ENCODE results near the gene CHTF18.

CHTF18 gene

DNA sequence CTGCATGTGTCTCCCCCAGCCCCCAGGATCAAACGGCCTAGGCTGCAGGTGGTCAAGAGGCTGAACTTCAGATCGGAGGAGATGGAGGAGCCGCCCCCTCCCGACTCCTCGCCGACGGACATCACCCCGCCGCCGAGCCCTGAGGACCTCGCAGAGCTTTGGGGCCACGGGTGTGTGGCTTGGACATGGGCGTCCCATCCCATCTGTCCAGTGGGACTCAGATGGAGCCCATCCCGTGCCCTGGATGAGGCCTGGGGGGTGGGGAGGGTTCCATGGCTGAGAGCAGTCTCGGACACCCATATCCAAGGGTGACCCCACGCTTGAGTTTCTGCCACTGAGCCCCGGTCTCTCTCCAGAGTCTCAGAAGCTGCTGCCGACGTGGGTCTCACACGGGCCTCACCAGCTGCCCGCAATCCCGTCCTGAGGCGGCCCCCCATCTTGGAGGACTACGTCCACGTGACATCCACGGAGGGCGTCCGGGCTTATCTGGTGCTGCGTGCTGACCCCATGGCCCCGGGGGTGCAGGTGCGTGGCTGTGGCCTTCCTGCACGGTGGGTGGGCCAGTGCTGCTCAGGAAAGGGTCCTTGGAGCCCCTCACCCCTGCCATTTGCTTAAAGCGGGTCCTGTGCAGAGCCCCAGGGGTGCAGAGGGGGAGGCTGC is 901 bp downstream of the CHTF18 start:
- H3K27ac ChIP-seq (ENCODE audit: extremely low read depth, low read depth, low read length) = peak overlapping the region; percentile 82
- POLR2A ChIA-PET = interaction anchor here (0.8 to 2.4 kb wide), 5 partner anchors 11 to 72 kb away, joined by 4 to 23 read pairs (median 13); partner anchors contain the start of genes CIAO3 and GNG13

DNA sequence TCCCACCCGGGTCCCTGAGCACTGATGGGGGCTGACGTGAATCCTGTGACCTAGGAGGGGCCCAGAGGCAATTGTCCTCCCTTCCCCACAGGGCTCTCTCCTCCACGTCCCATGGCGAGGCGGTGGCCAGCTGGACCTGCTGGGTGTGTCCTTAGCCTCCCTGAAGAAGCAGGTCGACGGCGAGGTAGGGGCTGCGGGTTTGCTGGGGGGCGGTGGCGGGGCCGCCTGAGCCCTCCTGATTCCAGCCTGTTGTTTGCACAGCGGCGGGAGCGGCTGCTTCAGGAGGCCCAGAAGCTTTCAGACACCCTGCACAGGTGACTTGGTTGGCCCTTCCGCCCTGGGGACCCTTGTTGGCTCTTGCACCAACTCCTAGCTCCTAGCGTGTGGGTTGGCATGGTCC is 1.7 kb downstream of the CHTF18 start:
- Histone ChIP-seq H3K27ac (ENCODE audit: extremely low read depth, low read depth, low read length) (no peak overlapping the region), H3K9me3 (ENCODE audit: control insufficient read depth, insufficient read depth, low read depth, low read length) (no peaks in the 10 kb centered on the region), H3K36me3 (ENCODE audit: control insufficient read depth in 2 of 2, insufficient read depth in 1 of 2, low read length in 2 of 2) (peaks cover 0 to 75% of the 10 kb centered on the region in 2 experiments; a peak in 1 of 3 replicates), H3K4me3 (ENCODE audit: low read depth, low read length) (no peak overlapping the region), H3K4me1 (ENCODE audit: control insufficient read depth, insufficient read depth, low read length) (no peaks in the 10 kb centered on the region)
- POLR2A ChIA-PET = interaction anchor here (0.5 kb wide), 1 partner anchor 41 kb away, joined by 3 read pairs; no protein-coding TSS in a partner anchor
- CTCF ChIA-PET = interaction anchor here (0.6 to 9.5 kb wide), 2 partner anchors 46 to 78 kb away, joined by 3 to 119 read pairs; no protein-coding TSS in a partner anchor
- no peak for TF ChIP-seq ZFP3 (tag by site-specific recombination; IDR thresholded peaks at IDR 0.05; ENCODE audit: low read depth)
- no peak for TF ChIP-seq ZNF555 (tag by site-specific recombination; conservative IDR thresholded peaks at IDR 0.05)
- TF ChIP-seq ZNF510 (tag by site-specific recombination; IDR thresholded peaks at IDR 0.05; ENCODE audit: insufficient replicate concordance) = no peak
- TF ChIP-seq ZNF426 (tag by site-specific recombination; IDR thresholded peaks at IDR 0.05) = no peak
- no peak for TF ChIP-seq ZNF19 (tag by site-specific recombination; IDR thresholded peaks at IDR 0.05; ENCODE audit: low read depth)
- no peak for TF ChIP-seq MYNN (tag by site-specific recombination; IDR thresholded peaks at IDR 0.05; ENCODE audit: borderline replicate concordance)
- TF ChIP-seq ZNF747 (tag by site-specific recombination; IDR thresholded peaks at IDR 0.05) = no peak
- no peak for TF ChIP-seq SALL2 (tag by site-specific recombination; IDR thresholded peaks at IDR 0.05; ENCODE audit: borderline replicate concordance)
- no peak for TF ChIP-seq ZNF529 (tag by site-specific recombination; IDR thresholded peaks at IDR 0.05; ENCODE audit: insufficient replicate concordance)
- TF ChIP-seq, protein P1, sequence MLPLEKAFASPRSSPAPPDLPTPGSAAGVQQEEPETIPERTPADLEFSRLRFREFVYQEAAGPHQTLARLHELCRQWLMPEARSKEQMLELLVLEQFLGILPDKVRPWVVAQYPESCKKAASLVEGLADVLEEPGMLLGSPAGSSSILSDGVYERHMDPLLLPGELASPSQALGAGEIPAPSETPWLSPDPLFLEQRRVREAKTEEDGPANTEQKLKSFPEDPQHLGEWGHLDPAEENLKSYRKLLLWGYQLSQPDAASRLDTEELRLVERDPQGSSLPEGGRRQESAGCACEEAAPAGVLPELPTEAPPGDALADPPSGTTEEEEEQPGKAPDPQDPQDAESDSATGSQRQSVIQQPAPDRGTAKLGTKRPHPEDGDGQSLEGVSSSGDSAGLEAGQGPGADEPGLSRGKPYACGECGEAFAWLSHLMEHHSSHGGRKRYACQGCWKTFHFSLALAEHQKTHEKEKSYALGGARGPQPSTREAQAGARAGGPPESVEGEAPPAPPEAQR (tag by site-specific recombination; IDR thresholded peaks at IDR 0.05) = no peak
- no peak for TF ChIP-seq ZNF266 (tag by site-specific recombination; IDR thresholded peaks at IDR 0.05; ENCODE audit: low read depth)
- TF ChIP-seq, protein P2, sequence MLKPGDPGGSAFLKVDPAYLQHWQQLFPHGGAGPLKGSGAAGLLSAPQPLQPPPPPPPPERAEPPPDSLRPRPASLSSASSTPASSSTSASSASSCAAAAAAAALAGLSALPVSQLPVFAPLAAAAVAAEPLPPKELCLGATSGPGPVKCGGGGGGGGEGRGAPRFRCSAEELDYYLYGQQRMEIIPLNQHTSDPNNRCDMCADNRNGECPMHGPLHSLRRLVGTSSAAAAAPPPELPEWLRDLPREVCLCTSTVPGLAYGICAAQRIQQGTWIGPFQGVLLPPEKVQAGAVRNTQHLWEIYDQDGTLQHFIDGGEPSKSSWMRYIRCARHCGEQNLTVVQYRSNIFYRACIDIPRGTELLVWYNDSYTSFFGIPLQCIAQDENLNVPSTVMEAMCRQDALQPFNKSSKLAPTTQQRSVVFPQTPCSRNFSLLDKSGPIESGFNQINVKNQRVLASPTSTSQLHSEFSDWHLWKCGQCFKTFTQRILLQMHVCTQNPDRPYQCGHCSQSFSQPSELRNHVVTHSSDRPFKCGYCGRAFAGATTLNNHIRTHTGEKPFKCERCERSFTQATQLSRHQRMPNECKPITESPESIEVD (tag by site-specific recombination; IDR thresholded peaks at IDR 0.05) = no peak
- no peak for TF ChIP-seq GFI1B (tag by site-specific recombination; IDR thresholded peaks at IDR 0.05)
- no peak for TF ChIP-seq ZNF777 (tag by site-specific recombination; IDR thresholded peaks at IDR 0.05; ENCODE audit: borderline replicate concordance)

More for the DNA sequence above, 901 bp downstream of the CHTF18 start:
- CTCF ChIA-PET = interaction anchor here (0.5 to 9.5 kb wide), 5 partner anchors 38 to 77 kb away, joined by 3 to 119 read pairs (median 7); partner anchors contain the start of gene ANTKMT
- H3K4me3 ChIP-seq (ENCODE audit: low read depth, low read length) = peak overlapping the region; percentile 83
- TF ChIP-seq, protein P3, sequence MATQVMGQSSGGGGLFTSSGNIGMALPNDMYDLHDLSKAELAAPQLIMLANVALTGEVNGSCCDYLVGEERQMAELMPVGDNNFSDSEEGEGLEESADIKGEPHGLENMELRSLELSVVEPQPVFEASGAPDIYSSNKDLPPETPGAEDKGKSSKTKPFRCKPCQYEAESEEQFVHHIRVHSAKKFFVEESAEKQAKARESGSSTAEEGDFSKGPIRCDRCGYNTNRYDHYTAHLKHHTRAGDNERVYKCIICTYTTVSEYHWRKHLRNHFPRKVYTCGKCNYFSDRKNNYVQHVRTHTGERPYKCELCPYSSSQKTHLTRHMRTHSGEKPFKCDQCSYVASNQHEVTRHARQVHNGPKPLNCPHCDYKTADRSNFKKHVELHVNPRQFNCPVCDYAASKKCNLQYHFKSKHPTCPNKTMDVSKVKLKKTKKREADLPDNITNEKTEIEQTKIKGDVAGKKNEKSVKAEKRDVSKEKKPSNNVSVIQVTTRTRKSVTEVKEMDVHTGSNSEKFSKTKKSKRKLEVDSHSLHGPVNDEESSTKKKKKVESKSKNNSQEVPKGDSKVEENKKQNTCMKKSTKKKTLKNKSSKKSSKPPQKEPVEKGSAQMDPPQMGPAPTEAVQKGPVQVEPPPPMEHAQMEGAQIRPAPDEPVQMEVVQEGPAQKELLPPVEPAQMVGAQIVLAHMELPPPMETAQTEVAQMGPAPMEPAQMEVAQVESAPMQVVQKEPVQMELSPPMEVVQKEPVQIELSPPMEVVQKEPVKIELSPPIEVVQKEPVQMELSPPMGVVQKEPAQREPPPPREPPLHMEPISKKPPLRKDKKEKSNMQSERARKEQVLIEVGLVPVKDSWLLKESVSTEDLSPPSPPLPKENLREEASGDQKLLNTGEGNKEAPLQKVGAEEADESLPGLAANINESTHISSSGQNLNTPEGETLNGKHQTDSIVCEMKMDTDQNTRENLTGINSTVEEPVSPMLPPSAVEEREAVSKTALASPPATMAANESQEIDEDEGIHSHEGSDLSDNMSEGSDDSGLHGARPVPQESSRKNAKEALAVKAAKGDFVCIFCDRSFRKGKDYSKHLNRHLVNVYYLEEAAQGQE (tag by site-specific recombination; IDR thresholded peaks at IDR 0.05) = 0 out of 2 replicates have a peak, but pooled peaks have one; percentile 31
- TF ChIP-seq ZNF2 (tag by site-specific recombination; IDR thresholded peaks at IDR 0.05) = no peak
- no peak; the same call in 1 of the 2 replicates for TF ChIP-seq EGR2 (tag by site-specific recombination; IDR thresholded peaks at IDR 0.05; ENCODE audit: low read depth)
- no peak for TF ChIP-seq ZNF112 (tag by site-specific recombination; IDR thresholded peaks at IDR 0.05)
- TF ChIP-seq ZFHX2 (tag by site-specific recombination; conservative IDR thresholded peaks at IDR 0.05) = no peak
- TF ChIP-seq ZNF423 (tag by site-specific recombination; IDR thresholded peaks at IDR 0.05) = no peak
- peaks cover 0 to 73% of the 10 kb centered on the region in 2 experiments; a peak in 1 of 3 replicates for H3K36me3 ChIP-seq (ENCODE audit: control insufficient read depth in 2 of 2, insufficient read depth in 1 of 2, low read length in 2 of 2)
- H3K4me1 ChIP-seq (ENCODE audit: control insufficient read depth, insufficient read depth, low read length) = no peaks in the 10 kb centered on the region
- no peaks in the 10 kb centered on the region for H3K9me3 ChIP-seq (ENCODE audit: control insufficient read depth, insufficient read depth, low read depth, low read length)
